ENCODE data around the gene DLGAP1. TPM values are rescaled to one million over a fixed set of nuclear protein-coding genes. Genes with fewer than 3 reads are reported as not detected.

Gene DLGAP1
- total and polyA plus RNA-seq, 2 experiments from 2014 or later = 0.13 to 0.22 TPM

DNA sequence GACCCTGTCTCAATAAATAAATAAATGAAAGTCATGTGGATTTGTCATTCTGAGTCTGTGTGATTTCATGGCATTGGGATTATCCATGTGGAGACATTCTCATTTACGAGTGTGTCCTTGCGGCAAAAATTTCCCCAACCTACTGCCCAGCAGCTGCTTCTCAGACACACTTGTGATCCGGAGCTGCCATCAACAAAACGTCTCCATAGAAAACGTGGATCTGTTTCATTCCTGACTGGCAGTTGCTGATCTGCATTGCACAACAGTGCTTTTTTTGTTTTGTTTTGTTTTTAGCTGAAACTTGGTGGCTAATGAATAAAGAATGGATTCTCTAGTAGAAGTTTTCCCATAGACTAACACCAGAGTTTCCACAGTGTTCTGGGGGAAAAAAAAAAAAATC, 930.4 kb downstream of the DLGAP1 start:
- no peak overlapping the region for H3K4me2 ChIP-seq (ENCODE audit: unreplicated experiment)
- 16 to 23% methylated on average over 5 of the region's 5 CpGs for WGBS, 2 experiments (ENCODE audit: low coverage in 1 of 2, low lambda C conversion rate in 2 of 2, missing lambda C conversion rate in 2 of 2)
- H3K4me3 ChIP-seq = no peak overlapping the region
- H3F3A ChIP-seq (ENCODE audit: insufficient read depth) = no peaks in the 10 kb centered on the region
- H2AFZ ChIP-seq = no peak overlapping the region
- 0 out of 2 replicates have a peak, but pooled peaks cover 8% of the 10 kb centered on the region for H3K27me3 ChIP-seq (replicated peaks; ENCODE audit: insufficient read depth)
- no peak overlapping the region for H3K27ac ChIP-seq
- in situ Hi-C loops (cut with MboI) = no loop called here
- no peaks in the 10 kb centered on the region for H3K79me2 ChIP-seq (ENCODE audit: insufficient read depth)
- no peaks in the 10 kb centered on the region for H3K9me3 ChIP-seq (ENCODE audit: low read depth)
- no peak for TF ChIP-seq EZH2 (IDR thresholded peaks at IDR 0.05; ENCODE audit: insufficient read depth, poor library complexity, severe bottlenecking)
- TF ChIP-seq EZH2phosphoT487 (IDR thresholded peaks at IDR 0.05; ENCODE audit: insufficient read depth, low read depth) = no peak
- no peaks in the 10 kb centered on the region for H3K9me2 ChIP-seq (ENCODE audit: insufficient read depth)
- DNase-seq = no peak
- H4K20me1 ChIP-seq (ENCODE audit: insufficient read depth) = no peaks in the 10 kb centered on the region
- no peaks in the 10 kb centered on the region for H3K4me1 ChIP-seq (ENCODE audit: insufficient read depth)
- no peak overlapping the region for H3K9ac ChIP-seq
- no peaks in the 10 kb centered on the region for H3K36me3 ChIP-seq (ENCODE audit: low read depth)

- DNase-seq = no peak
- no peak overlapping the region for H3K4me3 ChIP-seq
- in situ Hi-C loops (cut with MboI) = no loop called here
- H4K20me1 ChIP-seq (ENCODE audit: insufficient read depth) = no peaks in the 10 kb centered on the region
- no peak overlapping the region for H3K4me2 ChIP-seq (ENCODE audit: unreplicated experiment)
- no peak overlapping the region for H3K27ac ChIP-seq
- WGBS, 2 experiments (ENCODE audit: low coverage in 1 of 2, low lambda C conversion rate in 2 of 2, missing lambda C conversion rate in 2 of 2) = 66 to 67% methylated on average over 11 of the region's 11 CpGs
- TF ChIP-seq EZH2 (IDR thresholded peaks at IDR 0.05; ENCODE audit: insufficient read depth, poor library complexity, severe bottlenecking) (no peak), EZH2phosphoT487 (IDR thresholded peaks at IDR 0.05; ENCODE audit: insufficient read depth, low read depth) (no peak)
- H3K79me2 ChIP-seq (ENCODE audit: insufficient read depth) = no peaks in the 10 kb centered on the region
- H3K27me3 ChIP-seq (replicated peaks; ENCODE audit: insufficient read depth) = peaks cover 19% of the 10 kb centered on the region
- H3K9ac ChIP-seq = no peak overlapping the region
- no peaks in the 10 kb centered on the region for H3K36me3 ChIP-seq (ENCODE audit: low read depth)
- H2AFZ ChIP-seq = no peak overlapping the region
- H3F3A ChIP-seq (ENCODE audit: insufficient read depth) = no peaks in the 10 kb centered on the region
- H3K9me3 ChIP-seq (ENCODE audit: low read depth) = no peaks in the 10 kb centered on the region
- H3K4me1 ChIP-seq (ENCODE audit: insufficient read depth) = no peaks in the 10 kb centered on the region
- H3K9me2 ChIP-seq (ENCODE audit: insufficient read depth) = no peaks in the 10 kb centered on the region
Observed at GRCh38 chr18:3520230-3521085, 934.6 kb downstream of the DLGAP1 start.

- H3K27me3 ChIP-seq (replicated peaks; ENCODE audit: insufficient read depth) = peaks cover 10% of the 10 kb centered on the region
- no peak overlapping the region for H3K9ac ChIP-seq
- in situ Hi-C loops (cut with MboI) = no loop called here
- no peaks in the 10 kb centered on the region for H3K79me2 ChIP-seq (ENCODE audit: insufficient read depth)
- H3K4me2 ChIP-seq (ENCODE audit: unreplicated experiment) = no peak overlapping the region
- H4K20me1 ChIP-seq (ENCODE audit: insufficient read depth) = no peaks in the 10 kb centered on the region
- no peak overlapping the region for H3K27ac ChIP-seq
- H3K9me2 ChIP-seq (ENCODE audit: insufficient read depth) = no peaks in the 10 kb centered on the region
- DNase-seq = peak; percentile 39
- WGBS, 2 experiments (ENCODE audit: low coverage in 1 of 2, low lambda C conversion rate in 2 of 2, missing lambda C conversion rate in 2 of 2) = 81 to 84% methylated on average over 15 of the region's 15 CpGs
- no peak overlapping the region for H3K4me3 ChIP-seq
- H2AFZ ChIP-seq = no peak overlapping the region
- H3K4me1 ChIP-seq (ENCODE audit: insufficient read depth) = peaks cover 16% of the 10 kb centered on the region
- H3K36me3 ChIP-seq (ENCODE audit: low read depth) = no peaks in the 10 kb centered on the region
- no peaks in the 10 kb centered on the region for H3K9me3 ChIP-seq (ENCODE audit: low read depth)
- TF ChIP-seq EZH2phosphoT487 (IDR thresholded peaks at IDR 0.05; ENCODE audit: insufficient read depth, low read depth) (no peak), EZH2 (IDR thresholded peaks at IDR 0.05; ENCODE audit: insufficient read depth, poor library complexity, severe bottlenecking) (no peak)
- H3F3A ChIP-seq (ENCODE audit: insufficient read depth) = peaks cover 13% of the 10 kb centered on the region
Observed at GRCh38 chr18:3514312-3515216, 940.5 kb downstream of the DLGAP1 start.

GRCh38 chr18:3513481-3513880, 941.6 kb downstream of the DLGAP1 start:
- Histone ChIP-seq H3F3A (ENCODE audit: insufficient read depth) (peaks cover 13% of the 10 kb centered on the region), H3K9me2 (ENCODE audit: insufficient read depth) (no peaks in the 10 kb centered on the region), H4K20me1 (ENCODE audit: insufficient read depth) (no peaks in the 10 kb centered on the region), H3K9me3 (ENCODE audit: low read depth) (no peaks in the 10 kb centered on the region), H3K9ac (no peak overlapping the region), H3K4me2 (ENCODE audit: unreplicated experiment) (no peak overlapping the region), H3K36me3 (ENCODE audit: low read depth) (no peaks in the 10 kb centered on the region), H3K4me1 (ENCODE audit: insufficient read depth) (peaks cover 16% of the 10 kb centered on the region), H3K4me3 (no peak overlapping the region), H3K27ac (no peak overlapping the region), H3K27me3 (replicated peaks; ENCODE audit: insufficient read depth) (0 out of 2 replicates have a peak, but pooled peaks cover 4% of the 10 kb centered on the region), H3K79me2 (ENCODE audit: insufficient read depth) (no peaks in the 10 kb centered on the region), H2AFZ (no peak overlapping the region)
- in situ Hi-C loops (cut with MboI) = no loop called here
- peak; percentile 5 for DNase-seq
- WGBS, 2 experiments (ENCODE audit: low coverage in 1 of 2, low lambda C conversion rate in 2 of 2, missing lambda C conversion rate in 2 of 2) = 83 to 84% methylated on average over 1 of the region's 1 CpG
- no peak for TF ChIP-seq EZH2 (IDR thresholded peaks at IDR 0.05; ENCODE audit: insufficient read depth, poor library complexity, severe bottlenecking)
- TF ChIP-seq EZH2phosphoT487 (IDR thresholded peaks at IDR 0.05; ENCODE audit: insufficient read depth, low read depth) = no peak
